Hepatocyte (in vitro differentiated cells): ENCODE measurements around the gene CATSPER1.

Source experiments
- EZH2phosphoT487 ChIP-seq: fragments of 200-600 bp; sonication (generic); IDR thresholded peaks from one replicate; pipeline ENCODE4 v1.6.1; 2018; ENCODE audit warnings: antibody characterized with exemption, mild to moderate bottlenecking, low read depth, moderate library complexity; ENCODE audit not compliant: unreplicated experiment, severe bottlenecking
- TF ChIP-seq, protein P1 (sequence below): fragments of 200-600 bp; sonication (generic); IDR thresholded peaks from 2 replicates; pipeline ENCODE4 v1.5.1; 2016; ENCODE audit warnings: antibody characterized with exemption, mild to moderate bottlenecking; ENCODE audit not compliant: poor library complexity

DNA sequence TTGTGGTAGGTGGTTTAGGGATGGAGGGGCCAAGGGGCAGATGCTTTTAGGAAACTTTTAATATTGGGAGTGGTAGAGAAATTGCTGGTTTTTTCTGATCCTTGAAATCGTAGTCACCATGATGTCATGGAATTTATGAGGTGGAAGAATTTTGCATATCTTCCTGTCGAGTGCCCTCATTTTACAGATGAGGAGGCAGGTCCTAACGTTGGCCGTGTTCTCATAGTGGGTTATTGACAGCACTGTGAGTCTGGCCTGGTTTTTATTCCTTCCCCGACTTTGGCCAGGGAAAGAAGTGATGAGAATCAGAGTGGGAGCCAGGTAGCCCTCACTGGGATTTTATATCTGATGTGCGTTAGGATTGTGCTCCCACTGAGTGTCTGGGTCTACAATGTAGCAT, 35.0 kb upstream of the CATSPER1 start:
- TF ChIP-seq EZH2phosphoT487 = no peak
- TF ChIP-seq, protein P1, sequence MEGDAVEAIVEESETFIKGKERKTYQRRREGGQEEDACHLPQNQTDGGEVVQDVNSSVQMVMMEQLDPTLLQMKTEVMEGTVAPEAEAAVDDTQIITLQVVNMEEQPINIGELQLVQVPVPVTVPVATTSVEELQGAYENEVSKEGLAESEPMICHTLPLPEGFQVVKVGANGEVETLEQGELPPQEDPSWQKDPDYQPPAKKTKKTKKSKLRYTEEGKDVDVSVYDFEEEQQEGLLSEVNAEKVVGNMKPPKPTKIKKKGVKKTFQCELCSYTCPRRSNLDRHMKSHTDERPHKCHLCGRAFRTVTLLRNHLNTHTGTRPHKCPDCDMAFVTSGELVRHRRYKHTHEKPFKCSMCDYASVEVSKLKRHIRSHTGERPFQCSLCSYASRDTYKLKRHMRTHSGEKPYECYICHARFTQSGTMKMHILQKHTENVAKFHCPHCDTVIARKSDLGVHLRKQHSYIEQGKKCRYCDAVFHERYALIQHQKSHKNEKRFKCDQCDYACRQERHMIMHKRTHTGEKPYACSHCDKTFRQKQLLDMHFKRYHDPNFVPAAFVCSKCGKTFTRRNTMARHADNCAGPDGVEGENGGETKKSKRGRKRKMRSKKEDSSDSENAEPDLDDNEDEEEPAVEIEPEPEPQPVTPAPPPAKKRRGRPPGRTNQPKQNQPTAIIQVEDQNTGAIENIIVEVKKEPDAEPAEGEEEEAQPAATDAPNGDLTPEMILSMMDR = no peak
